ENCODE data around the gene CNTN4.
A peak's percentile ranks its signal among the peaks of the same experiment; 100 is the strongest.
"Not testable (repeated sequence)": the region's sequence is repeated elsewhere in the genome, so short reads cannot be mapped to it uniquely, and the experiment has no call there.

Gene CNTN4

GRCh38 chr3:2978977-2979732 lies 880.5 kb downstream of the CNTN4 start:
- no peak for DNase-seq (ENCODE audit: low spot score)

- DNase-seq (ENCODE audit: low spot score) = no peak
These were observed 885.6 kb downstream of the CNTN4 start for GRCh38 chr3:2984005-2984830.

GRCh38 chr3:2984831-2985220 lies 886.2 kb downstream of the CNTN4 start:
- no peak for DNase-seq (ENCODE audit: low spot score)

DNA sequence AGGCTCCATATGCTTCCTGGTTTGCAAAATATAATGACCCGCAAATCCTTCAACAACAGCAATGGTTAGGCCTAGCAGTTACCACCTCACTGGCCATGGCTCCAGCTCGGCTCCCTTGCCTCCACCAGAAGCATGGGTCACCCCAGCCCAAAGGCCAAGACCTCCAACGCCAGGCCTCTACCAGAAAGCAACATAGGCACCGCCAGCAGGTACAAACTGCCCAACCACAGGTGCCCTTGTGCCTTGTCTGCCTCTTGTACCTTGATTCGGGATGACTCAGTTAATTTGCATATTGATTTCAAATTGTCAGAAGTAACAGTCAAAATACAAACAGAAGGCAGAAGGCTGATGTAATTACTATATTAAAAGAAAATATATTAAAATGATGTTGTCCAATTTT lies 886.8 kb downstream of the CNTN4 start:
- DNase-seq (ENCODE audit: low spot score) = no peak

DNA sequence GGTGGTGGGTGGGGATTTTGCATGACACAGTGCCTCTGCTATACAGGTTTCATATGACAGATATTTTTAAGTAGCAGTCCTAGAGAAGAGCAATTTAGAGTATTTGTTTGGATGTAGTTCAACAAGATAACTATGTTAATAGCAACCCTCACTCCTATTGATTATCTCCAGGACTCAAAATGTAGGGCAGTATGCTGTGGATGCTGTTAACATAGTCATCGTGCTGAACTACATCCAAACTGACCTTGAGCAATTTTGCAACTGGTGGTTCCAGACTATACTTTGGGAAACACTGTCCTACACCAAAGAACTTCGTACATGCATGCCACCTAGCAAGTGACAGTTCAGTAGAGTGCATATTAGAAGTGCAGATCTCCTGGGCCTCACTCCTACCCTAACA lies 893.9 kb downstream of the CNTN4 start:
- DNase-seq (ENCODE audit: low spot score) = no peak

- not testable (repeated sequence) for DNase-seq (ENCODE audit: low spot score)
These were observed 894.5 kb downstream of the CNTN4 start for GRCh38 chr3:2993130-2993529.

DNA sequence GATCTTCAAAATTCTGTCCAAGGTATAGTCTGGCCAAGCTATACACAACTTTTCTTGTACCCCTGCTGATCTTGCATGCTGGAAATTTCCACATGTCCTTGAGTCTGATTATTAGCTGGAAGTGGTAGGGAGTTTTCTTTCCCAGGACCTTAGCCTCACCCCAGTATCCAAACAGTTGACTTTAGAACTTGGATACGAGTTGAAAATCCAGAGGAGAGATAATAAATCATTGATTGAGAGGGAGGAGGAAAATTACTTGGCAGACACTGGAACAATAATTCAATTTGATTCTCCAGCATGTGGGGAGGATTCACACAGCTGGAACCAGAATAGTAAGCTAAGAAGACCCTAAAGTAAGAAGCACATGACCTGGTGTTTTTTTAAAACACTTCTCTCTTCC lies 895.1 kb downstream of the CNTN4 start:
- DNase-seq (ENCODE audit: low spot score) = no peak

GRCh38 chr3:2995195-2995594 lies 896.5 kb downstream of the CNTN4 start:
- no peak for DNase-seq (ENCODE audit: low spot score)

- no peak for DNase-seq (ENCODE audit: low spot score)
These were observed 906.6 kb downstream of the CNTN4 start for GRCh38 chr3:3005146-3005744.

DNA sequence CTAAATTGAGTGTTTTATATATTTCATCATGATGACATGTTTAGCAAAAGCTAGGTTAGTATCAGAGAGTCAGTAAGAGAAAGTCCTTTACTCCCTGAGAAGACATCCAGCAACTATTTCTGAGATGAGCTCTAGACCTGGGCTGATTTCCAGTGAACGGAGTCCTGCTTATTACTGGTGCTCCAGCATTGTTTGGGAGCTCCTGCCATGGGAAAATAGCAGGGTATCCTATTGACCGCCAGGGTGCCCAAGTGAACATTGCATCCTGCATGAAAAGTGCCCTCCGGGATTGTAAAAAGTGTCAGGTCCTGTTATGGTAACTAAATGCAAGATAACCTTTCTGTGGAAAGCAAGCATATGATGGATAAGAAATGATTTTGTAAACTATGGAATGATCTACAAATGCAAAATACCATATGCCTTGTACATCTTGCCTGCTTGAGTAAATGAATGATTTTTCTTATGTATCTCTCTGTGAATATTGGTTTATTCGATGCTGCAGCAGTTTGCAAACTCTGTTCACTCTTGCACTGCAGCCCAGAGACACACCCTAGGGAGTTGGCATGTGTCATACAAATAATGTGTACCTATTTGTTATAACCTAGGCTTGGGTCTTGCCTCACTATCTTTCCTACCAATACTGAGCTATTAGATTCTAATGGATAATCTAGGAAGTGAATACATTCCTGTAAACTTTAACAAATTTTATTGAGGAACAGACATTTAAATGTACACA lies 914.8 kb downstream of the CNTN4 start:
- no peak for DNase-seq (ENCODE audit: low spot score)

DNA sequence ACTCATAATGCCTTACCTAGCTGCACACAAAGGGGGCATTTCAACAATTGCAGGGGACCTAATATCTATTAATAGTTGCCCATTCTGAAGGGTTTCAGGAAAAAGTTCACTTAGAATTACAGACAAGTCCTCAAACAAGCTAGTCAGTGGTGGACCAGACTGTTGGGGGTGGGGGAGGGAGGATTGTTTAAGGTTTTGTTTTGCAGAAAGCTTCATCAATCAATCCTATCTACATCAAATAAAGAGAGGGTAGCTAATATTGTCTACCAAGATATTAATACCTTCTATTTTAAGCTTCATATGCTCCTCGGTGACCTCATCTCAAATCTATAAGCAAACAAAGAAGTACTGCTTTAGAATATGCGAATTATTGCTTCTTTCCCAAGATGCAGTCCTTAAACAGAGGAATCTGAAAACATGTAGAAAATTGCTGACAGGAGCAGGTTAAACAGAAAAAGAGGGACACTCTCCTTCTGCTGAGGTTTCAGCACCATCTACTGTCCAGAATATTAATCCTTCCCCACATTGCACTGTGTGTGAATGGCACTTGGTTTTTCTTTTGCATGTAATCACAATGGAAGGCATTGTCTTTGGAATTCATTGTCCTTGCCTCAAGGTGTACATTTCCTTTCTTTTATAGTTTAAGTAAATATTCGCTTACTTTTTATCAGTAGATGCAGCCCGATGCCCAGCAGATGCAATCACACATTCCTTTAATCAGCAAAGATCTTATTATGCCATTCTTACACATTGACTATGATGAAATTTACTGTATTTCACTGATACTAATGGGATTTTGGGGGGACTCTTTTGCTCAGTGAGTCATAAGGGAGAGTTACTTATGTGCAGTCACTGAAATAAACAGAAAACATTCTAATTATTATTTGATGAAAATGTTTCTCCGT lies 916.8 kb downstream of the CNTN4 start:
- DNase-seq (ENCODE audit: low spot score) = peak; percentile 24

DNA sequence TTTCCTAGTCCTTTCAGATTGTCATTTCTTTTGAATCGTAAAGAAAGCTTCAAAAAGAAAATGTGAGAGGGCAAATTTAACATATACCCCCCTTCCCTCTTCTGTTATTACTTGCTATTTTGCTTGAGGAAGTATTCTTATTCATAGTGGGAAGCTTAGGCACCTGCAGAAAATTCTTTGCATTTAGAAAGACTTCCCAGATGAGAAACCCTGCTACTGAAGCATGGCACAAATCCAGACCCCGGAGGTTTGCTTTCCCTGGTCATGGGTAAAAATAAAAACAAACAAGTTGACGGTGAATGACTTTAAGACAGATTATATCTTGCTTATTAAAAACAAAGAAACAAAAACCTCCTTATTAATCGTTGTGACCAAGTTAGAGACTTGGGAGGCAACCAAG lies 917.6 kb downstream of the CNTN4 start:
- no peak for DNase-seq (ENCODE audit: low spot score)

- no peak for DNase-seq (ENCODE audit: low spot score)
These were observed 921.5 kb downstream of the CNTN4 start for GRCh38 chr3:3020209-3020608.

GRCh38 chr3:3023111-3023745 lies 924.6 kb downstream of the CNTN4 start:
- no peak for DNase-seq (ENCODE audit: low spot score)

- DNase-seq (ENCODE audit: low spot score) = no peak
These were observed 929.4 kb downstream of the CNTN4 start for GRCh38 chr3:3027976-3028567.

DNA sequence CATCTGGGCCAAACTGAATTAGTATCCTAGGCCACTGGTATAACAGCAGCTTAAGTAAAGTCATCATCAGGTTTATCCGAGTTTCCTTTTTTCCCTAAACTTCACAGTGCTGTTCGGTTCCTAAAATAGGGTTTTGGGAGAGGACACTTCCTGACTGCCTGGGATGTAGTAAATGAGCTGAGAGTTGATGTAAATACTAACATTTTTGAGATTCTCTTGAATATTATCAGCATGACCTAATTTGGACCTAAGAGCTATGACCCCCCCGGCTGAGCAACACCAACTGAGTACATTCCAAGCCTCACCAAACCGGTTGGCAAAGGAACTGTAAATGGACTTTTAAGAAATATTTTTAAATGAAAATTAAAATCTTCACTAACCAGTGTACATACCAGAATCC lies 932.7 kb downstream of the CNTN4 start:
- no peak for DNase-seq (ENCODE audit: low spot score)

- no peak for DNase-seq (ENCODE audit: low spot score)
These were observed 938.5 kb downstream of the CNTN4 start for GRCh38 chr3:3037156-3037555.

DNA sequence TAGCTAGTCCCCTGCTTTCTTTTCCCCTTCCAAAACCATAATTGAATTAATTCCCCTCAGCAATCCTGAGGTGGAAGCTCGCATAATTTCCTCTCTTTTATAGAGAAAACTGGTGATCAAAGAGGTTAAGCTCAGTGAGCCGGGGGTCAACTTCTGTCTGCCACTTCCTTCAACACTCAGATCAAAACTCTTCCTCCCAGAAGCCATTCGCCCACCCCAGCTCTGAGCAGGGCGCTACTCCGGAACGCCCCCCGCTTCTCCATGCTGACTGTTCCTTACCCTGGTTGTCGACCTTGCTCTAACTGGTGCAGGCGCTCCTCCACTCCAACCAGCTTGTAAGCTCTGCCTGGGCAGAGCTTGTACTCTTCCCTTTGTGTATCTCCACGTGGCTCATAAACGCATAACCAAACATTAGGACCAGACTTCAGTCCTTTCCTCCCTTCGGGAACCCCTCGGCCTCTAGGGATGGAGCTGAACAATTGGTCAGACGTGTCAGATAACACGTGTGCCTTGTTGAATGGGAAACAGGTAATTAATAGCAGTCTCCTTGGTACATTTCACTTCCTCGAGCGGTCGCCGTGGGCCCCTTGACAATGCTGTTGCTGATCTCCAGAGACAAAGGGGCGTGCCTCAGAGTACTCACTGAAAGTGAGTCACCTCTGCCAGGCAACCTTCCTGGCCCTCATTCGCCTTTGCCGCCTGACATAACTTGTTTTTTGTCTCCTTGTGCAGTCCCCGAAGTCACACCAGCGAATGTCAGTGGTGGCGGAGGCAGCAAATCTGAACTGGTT lies 939.7 kb downstream of the CNTN4 start:
- no peak for DNase-seq (ENCODE audit: low spot score)

DNA sequence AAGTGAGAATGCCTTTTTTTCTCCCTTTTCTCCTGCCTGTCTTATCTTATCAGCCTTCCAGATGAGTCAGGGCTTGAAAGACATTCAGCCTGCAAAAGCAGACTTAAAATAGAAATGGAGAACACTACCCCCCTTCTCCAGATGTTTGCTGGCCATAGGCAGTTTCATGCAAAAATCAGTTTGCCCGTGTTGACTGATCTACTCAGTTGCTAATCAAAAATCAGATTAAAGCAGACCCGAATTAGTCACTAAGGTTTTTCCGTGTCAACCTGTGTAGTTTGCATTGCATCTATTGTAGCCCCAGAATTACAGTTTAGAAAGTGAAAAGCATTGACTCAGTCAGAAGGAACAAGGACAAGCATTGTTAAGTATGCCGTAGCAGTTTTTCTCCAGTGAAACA lies 955.3 kb downstream of the CNTN4 start:
- DNase-seq (ENCODE audit: low spot score) = peak; percentile 56

DNA sequence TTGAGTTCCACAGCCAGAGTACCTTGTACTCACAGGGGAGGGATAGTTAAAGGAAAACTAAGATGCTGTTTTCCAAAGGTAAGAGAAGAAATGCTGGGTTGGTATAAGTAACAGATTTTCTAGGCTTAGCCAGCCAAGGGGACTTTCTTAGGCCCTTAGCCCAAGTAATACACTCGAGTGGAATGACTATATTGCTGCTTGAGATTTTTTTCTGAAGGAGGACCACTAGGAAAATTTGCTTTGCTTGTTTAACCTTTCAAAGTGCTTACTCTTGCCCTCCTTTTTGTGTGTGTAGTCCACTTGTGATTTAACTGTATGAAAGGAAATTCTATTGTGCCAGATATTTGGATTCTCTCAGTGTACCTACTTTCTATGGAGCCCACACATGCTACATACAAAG lies 961.0 kb downstream of the CNTN4 start:
- no peak for DNase-seq (ENCODE audit: low spot score)

Measured in COLO829 (cell line).